ENCODE measurements around the gene C19orf47.
A peak's percentile ranks its signal among the peaks of the same experiment; 100 is the strongest.

The C19orf47 gene

GRCh38 chr19:40360020-40360707 is 12.0 kb upstream of the C19orf47 start:
- DNase-seq (ENCODE audit: low read depth) = no peak
- H3K4me3 ChIP-seq (ENCODE audit: low read depth, low read length) = no peak overlapping the region
- no peak for TF ChIP-seq CTCF (IDR thresholded peaks at IDR 0.05; ENCODE audit: control insufficient read depth, extremely low read depth, insufficient read depth)

- TF ChIP-seq CTCF (IDR thresholded peaks at IDR 0.05; ENCODE audit: control insufficient read depth, extremely low read depth, insufficient read depth) = no peak
- H3K4me3 ChIP-seq (ENCODE audit: low read depth, low read length) = no peak overlapping the region
- no peak for DNase-seq (ENCODE audit: low read depth)
Measured at GRCh38 chr19:40358773-40359172, 10.6 kb upstream of the C19orf47 start.

DNA sequence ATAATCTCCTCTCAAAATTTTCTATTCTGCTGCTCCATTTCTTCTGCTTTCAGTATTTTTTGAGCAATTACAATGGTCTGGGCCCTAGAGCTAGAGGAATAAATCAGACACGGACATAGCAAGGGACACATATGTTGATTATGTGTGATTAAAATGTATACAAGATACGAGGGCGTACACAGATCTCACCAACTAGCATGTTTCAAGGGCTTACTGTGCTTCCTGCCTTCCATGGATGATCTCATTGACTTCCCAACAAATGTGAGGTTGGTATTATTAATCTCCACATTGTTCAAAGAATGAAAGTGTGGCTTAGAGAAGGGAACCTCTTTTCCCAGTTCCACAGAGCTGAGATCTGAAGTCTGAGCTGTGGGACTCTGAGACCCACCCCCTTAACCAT is 9.4 kb upstream of the C19orf47 start:
- DNase-seq (ENCODE audit: low read depth) = no peak
- no peak overlapping the region for H3K4me3 ChIP-seq (ENCODE audit: low read depth, low read length)
- TF ChIP-seq CTCF (IDR thresholded peaks at IDR 0.05; ENCODE audit: control insufficient read depth, extremely low read depth, insufficient read depth) = no peak

DNA sequence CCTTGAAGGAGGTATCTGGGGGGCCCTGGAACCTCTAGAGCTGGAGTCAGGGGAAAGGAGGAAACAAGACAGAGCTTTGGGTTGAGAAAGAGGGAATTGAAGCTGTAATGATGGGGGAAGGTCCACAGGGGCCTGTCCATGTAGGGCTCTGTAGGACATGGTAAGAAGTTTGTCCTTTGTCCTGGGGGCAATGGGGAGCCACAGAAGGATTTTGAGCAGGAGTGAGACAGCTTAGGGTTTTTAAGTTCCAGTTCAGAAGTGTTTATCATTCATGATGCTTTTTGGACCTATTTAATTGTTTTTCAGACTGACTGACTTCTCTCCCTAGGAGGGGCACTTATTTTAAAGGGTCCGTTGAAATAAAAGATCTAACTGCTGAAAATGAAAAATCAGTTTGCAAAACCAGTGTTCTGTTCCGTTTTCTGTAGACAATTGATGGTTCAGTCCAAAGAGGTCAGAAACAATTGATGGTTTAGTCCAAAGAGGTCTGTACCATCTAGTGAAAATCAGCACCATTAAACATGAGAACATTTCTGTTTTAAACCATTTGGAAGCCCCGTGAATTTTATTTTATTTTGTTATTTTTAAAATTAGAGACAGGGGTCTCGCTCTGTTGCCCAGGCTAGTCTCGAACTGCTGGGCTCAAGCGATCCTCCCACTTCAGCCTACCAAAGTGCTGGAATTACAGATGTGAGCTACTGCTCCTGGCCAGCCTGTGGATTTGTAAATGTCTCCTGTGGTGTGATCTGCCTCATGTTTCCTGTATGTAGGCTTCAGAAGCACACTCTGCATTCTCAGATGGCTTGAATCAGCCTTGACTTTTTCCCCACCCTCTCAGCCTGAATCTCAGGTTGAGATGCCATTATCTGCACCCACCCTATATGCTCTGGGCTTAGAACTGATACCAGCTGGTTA is 8.7 kb upstream of the C19orf47 start:
- TF ChIP-seq CTCF (IDR thresholded peaks at IDR 0.05; ENCODE audit: control insufficient read depth, extremely low read depth, insufficient read depth) = no peak
- no peak overlapping the region for H3K4me3 ChIP-seq (ENCODE audit: low read depth, low read length)
- DNase-seq (ENCODE audit: low read depth) = no peak

GRCh38 chr19:40355975-40356680 is 7.9 kb upstream of the C19orf47 start:
- H3K4me3 ChIP-seq (ENCODE audit: low read depth, low read length) = no peak overlapping the region
- no peak for DNase-seq (ENCODE audit: low read depth)
- TF ChIP-seq CTCF (IDR thresholded peaks at IDR 0.05; ENCODE audit: control insufficient read depth, extremely low read depth, insufficient read depth) = no peak

DNA sequence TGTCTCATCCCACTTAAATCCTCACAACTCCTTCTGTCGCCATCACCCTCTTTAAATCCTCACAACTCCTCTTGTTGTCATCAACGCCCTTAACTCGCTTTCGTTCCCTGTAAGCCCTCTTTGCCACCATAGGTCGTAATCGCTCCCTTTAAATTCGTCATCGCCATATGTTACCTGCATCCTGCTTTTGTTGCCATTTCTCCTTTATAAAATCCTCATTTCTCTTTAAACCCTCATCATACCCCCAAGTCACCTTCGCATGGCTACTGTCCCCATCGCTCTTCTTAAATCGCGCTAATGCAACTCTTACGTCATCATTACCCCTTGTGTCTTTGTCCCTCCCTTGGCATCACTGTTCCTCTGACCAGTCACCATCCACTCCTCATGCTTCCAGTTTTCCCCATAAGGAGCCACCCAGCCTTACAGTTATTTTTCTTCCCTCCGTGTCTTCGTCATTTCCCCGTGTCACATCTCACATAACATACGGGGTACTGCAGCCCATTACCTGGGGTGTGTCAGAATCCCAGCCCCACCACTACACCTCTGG is 837 bp upstream of the C19orf47 start:
- peak overlapping the region; percentile 98 for H3K4me3 ChIP-seq (ENCODE audit: low read depth, low read length)
- peak; percentile 50 for DNase-seq (ENCODE audit: low read depth)
- no peak for TF ChIP-seq CTCF (IDR thresholded peaks at IDR 0.05; ENCODE audit: control insufficient read depth, extremely low read depth, insufficient read depth)
